SJSA1 (cell line): ENCODE results near the gene MSANTD2. TPM values are rescaled to one million over a fixed set of nuclear protein-coding genes. Genes with fewer than 3 reads are reported as not detected.
A peak's percentile ranks its signal among the peaks of the same experiment; 100 is the strongest.

Experiments used
- DNase-seq, 2 experiments: peaks; one replicate each; pipeline ENCODE4 v3.0.0-alpha.2; 2015 to 2020; ENCODE audit warnings: low spot score in 2 of 2, low read depth in 1 of 2
- H3K27ac ChIP-seq: fragments of 250-450 bp; sonication (Bioruptor Pico); 2 replicates; pipeline ENCODE4 v1.5.1; 2020; ENCODE audit warnings: mild to moderate bottlenecking, moderate library complexity
- H3K27me3 ChIP-seq: fragments of 250-450 bp; sonication (Bioruptor Pico); replicated peaks from 2 replicates; pipeline ENCODE4 v1.5.1; 2020; ENCODE audit warnings: mild to moderate bottlenecking, moderate library complexity
- H3K36me3 ChIP-seq: fragments of 250-450 bp; sonication (Bioruptor Pico); 2 replicates; pipeline ENCODE4 v1.5.1; 2020; ENCODE audit warnings: mild to moderate bottlenecking
- H3K4me1 ChIP-seq: fragments of 250-450 bp; sonication (Bioruptor Pico); replicated peaks from 2 replicates; pipeline ENCODE4 v1.6.1; 2021; ENCODE audit warnings: mild to moderate bottlenecking
- H3K4me3 ChIP-seq: fragments of 250-450 bp; sonication (Bioruptor Pico); 2 replicates; pipeline ENCODE4 v1.5.1; 2020; ENCODE audit warnings: mild to moderate bottlenecking
- H3K9me3 ChIP-seq: fragments of 250-450 bp; sonication (Bioruptor Pico); replicated peaks from 2 replicates; pipeline ENCODE4 v1.5.1; 2020; ENCODE audit warnings: mild to moderate bottlenecking
- total RNA-seq: library from RNA; depleted of rRNA; stranded (reverse); fragments of >200 nt; shearing (Covaris generic); gene quantifications from 2 replicates; pipeline ENCODE4 v1.2.3, GENCODE V29; 2014

MSANTD2 gene
- total RNA-seq, 1 experiment from 2014 or later, result 15.3 TPM

- no peak for DNase-seq
- H3K27me3 ChIP-seq, result no peaks in the 10 kb centered on the region
- no peak overlapping the region for H3K27ac ChIP-seq
Measured at GRCh38 chr11:124737638-124738305, 62.4 kb downstream of the MSANTD2 start.

GRCh38 chr11:124736736-124737135 is 63.5 kb downstream of the MSANTD2 start:
- H3K27me3 ChIP-seq, result no peaks in the 10 kb centered on the region
- no peaks in the 10 kb centered on the region for H3K36me3 ChIP-seq
- no peak overlapping the region for H3K27ac ChIP-seq
- peaks cover 3% of the 10 kb centered on the region for H3K4me1 ChIP-seq
- no peak overlapping the region for H3K4me3 ChIP-seq
- no peak for DNase-seq
- no peaks in the 10 kb centered on the region for H3K9me3 ChIP-seq

More at GRCh38 chr11:124737638-124738305, 62.4 kb downstream of the MSANTD2 start:
- Histone ChIP-seq H3K4me1 (peaks cover 3% of the 10 kb centered on the region), H3K36me3 (no peaks in the 10 kb centered on the region), H3K4me3 (no peak overlapping the region), H3K9me3 (no peaks in the 10 kb centered on the region)

GRCh38 chr11:124732230-124732629 is 68.0 kb downstream of the MSANTD2 start:
- Histone ChIP-seq H3K9me3 (no peaks in the 10 kb centered on the region), H3K4me3 (no peak overlapping the region), H3K27ac (no peak overlapping the region), H3K4me1 (no peaks in the 10 kb centered on the region), H3K36me3 (no peaks in the 10 kb centered on the region), H3K27me3 (no peaks in the 10 kb centered on the region)
- no peak for DNase-seq

- no peak for DNase-seq
- Histone ChIP-seq H3K27ac (no peak overlapping the region), H3K27me3 (no peaks in the 10 kb centered on the region), H3K4me3 (no peak overlapping the region), H3K9me3 (no peaks in the 10 kb centered on the region), H3K36me3 (no peaks in the 10 kb centered on the region), H3K4me1 (no peaks in the 10 kb centered on the region)
Measured at GRCh38 chr11:124729571-124729970, 70.6 kb downstream of the MSANTD2 start.

GRCh38 chr11:124728134-124728533 is 72.1 kb downstream of the MSANTD2 start:
- DNase-seq, result no peak
- no peaks in the 10 kb centered on the region for H3K36me3 ChIP-seq
- H3K27me3 ChIP-seq, result no peaks in the 10 kb centered on the region
- H3K9me3 ChIP-seq, result no peaks in the 10 kb centered on the region
- H3K27ac ChIP-seq, result no peak overlapping the region
- H3K4me1 ChIP-seq, result no peaks in the 10 kb centered on the region
- no peak overlapping the region for H3K4me3 ChIP-seq

- H3K36me3 ChIP-seq, result no peaks in the 10 kb centered on the region
- H3K27ac ChIP-seq, result no peak overlapping the region
- no peaks in the 10 kb centered on the region for H3K4me1 ChIP-seq
- no peak for DNase-seq
- no peaks in the 10 kb centered on the region for H3K27me3 ChIP-seq
- no peaks in the 10 kb centered on the region for H3K9me3 ChIP-seq
- H3K4me3 ChIP-seq, result no peak overlapping the region
Measured at GRCh38 chr11:124727474-124727873, 72.7 kb downstream of the MSANTD2 start.

- Histone ChIP-seq H3K4me3 (no peak overlapping the region), H3K27me3 (no peaks in the 10 kb centered on the region), H3K36me3 (no peaks in the 10 kb centered on the region), H3K27ac (no peak overlapping the region), H3K9me3 (no peaks in the 10 kb centered on the region), H3K4me1 (no peaks in the 10 kb centered on the region)
- DNase-seq, result no peak
Measured at GRCh38 chr11:124725719-124726105, 74.5 kb downstream of the MSANTD2 start.

GRCh38 chr11:124724979-124725718 is 75.1 kb downstream of the MSANTD2 start:
- H3K27me3 ChIP-seq, result 0 out of 2 replicates have a peak, but pooled peaks cover 3% of the 10 kb centered on the region
- no peaks in the 10 kb centered on the region for H3K36me3 ChIP-seq
- no peak for DNase-seq
- H3K4me3 ChIP-seq, result no peak overlapping the region
- H3K4me1 ChIP-seq, result no peaks in the 10 kb centered on the region
- H3K9me3 ChIP-seq, result no peaks in the 10 kb centered on the region
- H3K27ac ChIP-seq, result no peak overlapping the region

GRCh38 chr11:124722176-124722575 is 78.0 kb downstream of the MSANTD2 start:
- Histone ChIP-seq H3K27me3 (peaks cover 23% of the 10 kb centered on the region), H3K4me1 (peaks cover 4% of the 10 kb centered on the region), H3K27ac (no peak overlapping the region), H3K36me3 (no peaks in the 10 kb centered on the region), H3K9me3 (no peaks in the 10 kb centered on the region), H3K4me3 (no peak overlapping the region)
- no peak for DNase-seq

- Histone ChIP-seq H3K36me3 (no peaks in the 10 kb centered on the region), H3K4me1 (peaks cover 4% of the 10 kb centered on the region), H3K27ac (no peak overlapping the region), H3K27me3 (peaks cover 23% of the 10 kb centered on the region), H3K9me3 (no peaks in the 10 kb centered on the region), H3K4me3 (no peak overlapping the region)
- DNase-seq, result no peak
Measured at GRCh38 chr11:124719534-124719933, 80.7 kb downstream of the MSANTD2 start.

GRCh38 chr11:124718801-124719200 is 81.4 kb downstream of the MSANTD2 start:
- no peak overlapping the region for H3K4me3 ChIP-seq
- no peak for DNase-seq
- H3K36me3 ChIP-seq, result no peaks in the 10 kb centered on the region
- no peak overlapping the region for H3K27ac ChIP-seq
- H3K4me1 ChIP-seq, result peaks cover 4% of the 10 kb centered on the region
- H3K27me3 ChIP-seq, result peaks cover 23% of the 10 kb centered on the region
- H3K9me3 ChIP-seq, result no peaks in the 10 kb centered on the region

- H3K27me3 ChIP-seq, result peaks cover 23% of the 10 kb centered on the region
- peak in 1 of 2 experiments; percentile 7 for DNase-seq
- H3K36me3 ChIP-seq, result no peaks in the 10 kb centered on the region
- peaks cover 4% of the 10 kb centered on the region for H3K4me1 ChIP-seq
- H3K4me3 ChIP-seq, result no peak overlapping the region
- H3K9me3 ChIP-seq, result no peaks in the 10 kb centered on the region
- H3K27ac ChIP-seq, result no peak overlapping the region
Measured at GRCh38 chr11:124717786-124718651, 82.2 kb downstream of the MSANTD2 start.

- DNase-seq, result no peak
- no peak overlapping the region for H3K27ac ChIP-seq
- no peaks in the 10 kb centered on the region for H3K36me3 ChIP-seq
- peaks cover 23% of the 10 kb centered on the region for H3K27me3 ChIP-seq
- no peaks in the 10 kb centered on the region for H3K9me3 ChIP-seq
- H3K4me1 ChIP-seq, result peaks cover 4% of the 10 kb centered on the region
- no peak overlapping the region for H3K4me3 ChIP-seq
Measured at GRCh38 chr11:124717421-124717785, 82.8 kb downstream of the MSANTD2 start.

- DNase-seq, result no peak
- H3K27me3 ChIP-seq, result peaks cover 23% of the 10 kb centered on the region
- no peaks in the 10 kb centered on the region for H3K36me3 ChIP-seq
- H3K4me1 ChIP-seq, result peaks cover 4% of the 10 kb centered on the region
- no peak overlapping the region for H3K4me3 ChIP-seq
- no peaks in the 10 kb centered on the region for H3K9me3 ChIP-seq
- no peak overlapping the region for H3K27ac ChIP-seq
Measured at GRCh38 chr11:124716591-124716990, 83.6 kb downstream of the MSANTD2 start.
